ENCODE data around the gene RAVER1.
"Not testable (repeated sequence)": the region's sequence is repeated elsewhere in the genome, so short reads cannot be mapped to it uniquely, and the experiment has no call there.

The RAVER1 gene

GRCh38 chr19:10332965-10333757 lies at the start of gene RAVER1:
Gene RAVER1, minus strand, starts transcription at chr19:10333529. Its CDS starts 22 bp downstream, at chr19:10333507.
- peak; percentile 98 for DNase-seq (ENCODE audit: low read depth in 2 of 2)
- no peak for TF ChIP-seq CTCF (IDR thresholded peaks at IDR 0.05; ENCODE audit: low read depth, low read length)
- peak within 1 kb of the TSS; percentile 94 to 95 for H3K4me3 ChIP-seq (replicated peaks in 1 of 2; ENCODE audit: low read depth in 2 of 2, low read length in 2 of 2)

- H3K4me3 ChIP-seq (replicated peaks in 1 of 2; ENCODE audit: low read depth in 2 of 2, low read length in 2 of 2); DNase-seq (ENCODE audit: low read depth in 2 of 2): not testable (repeated sequence)
These were observed 49.8 kb upstream of the RAVER1 start for GRCh38 chr19:10383223-10383499.

- H3K4me3 ChIP-seq (replicated peaks in 1 of 2; ENCODE audit: low read depth in 2 of 2, low read length in 2 of 2) = peak within 1 kb of the TSS; percentile 97 to 99
- peak; percentile 99 for DNase-seq (ENCODE audit: low read depth in 2 of 2)
- no peak for TF ChIP-seq CTCF (IDR thresholded peaks at IDR 0.05; ENCODE audit: low read depth, low read length)
These were observed 47.2 kb upstream of the RAVER1 start, which contains the start of gene TYK2 for GRCh38 chr19:10380313-10381102. Gene TYK2, minus strand, starts transcription at chr19:10380572. Its CDS starts 2,166 bp downstream, at chr19:10378406.

GRCh38 chr19:10379880-10380312 lies 46.6 kb upstream of the RAVER1 start:
- H3K4me3 ChIP-seq (replicated peaks in 1 of 2; ENCODE audit: low read depth in 2 of 2, low read length in 2 of 2) = peak overlapping the region; percentile 97 to 99
- DNase-seq (ENCODE audit: low read depth in 2 of 2) = no peak
- no peak for TF ChIP-seq CTCF (IDR thresholded peaks at IDR 0.05; ENCODE audit: low read depth, low read length)

- no peak for DNase-seq (ENCODE audit: low read depth in 2 of 2)
These were observed 44.8 kb upstream of the RAVER1 start for GRCh38 chr19:10378124-10378523.

GRCh38 chr19:10377140-10377640 lies 43.9 kb upstream of the RAVER1 start:
- not testable (repeated sequence) for DNase-seq (ENCODE audit: low read depth in 2 of 2); H3K4me3 ChIP-seq (replicated peaks in 1 of 2; ENCODE audit: low read depth in 2 of 2, low read length in 2 of 2)

More at GRCh38 chr19:10378124-10378523, 44.8 kb upstream of the RAVER1 start:
- no peak overlapping the region for H3K4me3 ChIP-seq (replicated peaks in 1 of 2; ENCODE audit: low read depth in 2 of 2, low read length in 2 of 2)
- TF ChIP-seq CTCF (IDR thresholded peaks at IDR 0.05; ENCODE audit: low read depth, low read length) = no peak

- TF ChIP-seq CTCF (IDR thresholded peaks at IDR 0.05; ENCODE audit: low read depth, low read length) = no peak
These were observed 41.6 kb upstream of the RAVER1 start for GRCh38 chr19:10374931-10375330.

More at GRCh38 chr19:10374931-10375330, 41.6 kb upstream of the RAVER1 start:
- no peak overlapping the region for H3K4me3 ChIP-seq (replicated peaks in 1 of 2; ENCODE audit: low read depth in 2 of 2, low read length in 2 of 2)
- DNase-seq (ENCODE audit: low read depth in 2 of 2) = no peak

Measured in cardiac fibroblast (primary cell).